Colon (tissue), 2 donors: Measurements from ENCODE around the gene IL1RN.

Source experiments
- FAIRE-seq: peaks from 2 replicates; lab custom pipeline; 2012; peaks lifted over from hg19 to GRCh38; lab: Jason Lieb, UNC
- donor health status: control.
- donor health status: control.

The IL1RN gene

GRCh38 chr2:113104054-113104611 is 23.3 kb upstream of the IL1RN start:
- FAIRE-seq = no peak

GRCh38 chr2:113105047-113105785 is 22.2 kb upstream of the IL1RN start:
- FAIRE-seq = no peak

DNA sequence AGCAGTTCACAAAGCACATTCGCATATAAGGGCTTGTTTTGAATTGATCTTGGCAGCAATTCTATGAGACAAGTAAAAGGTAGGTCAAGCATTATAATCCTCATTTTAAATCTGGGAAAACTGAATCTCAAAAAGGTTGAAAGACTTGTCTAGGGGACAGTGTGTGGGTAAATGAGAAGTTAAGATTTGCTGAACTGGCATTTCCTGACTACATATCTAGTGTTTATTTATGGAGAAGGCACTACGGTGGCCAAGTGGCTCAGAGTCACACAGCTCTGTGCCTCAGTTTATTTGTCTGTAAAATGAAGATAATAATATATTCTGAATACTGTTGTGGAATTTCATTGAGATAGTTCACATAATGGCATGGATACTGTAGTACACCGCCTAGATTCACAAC is 16.3 kb upstream of the IL1RN start:
- FAIRE-seq = no peak

DNA sequence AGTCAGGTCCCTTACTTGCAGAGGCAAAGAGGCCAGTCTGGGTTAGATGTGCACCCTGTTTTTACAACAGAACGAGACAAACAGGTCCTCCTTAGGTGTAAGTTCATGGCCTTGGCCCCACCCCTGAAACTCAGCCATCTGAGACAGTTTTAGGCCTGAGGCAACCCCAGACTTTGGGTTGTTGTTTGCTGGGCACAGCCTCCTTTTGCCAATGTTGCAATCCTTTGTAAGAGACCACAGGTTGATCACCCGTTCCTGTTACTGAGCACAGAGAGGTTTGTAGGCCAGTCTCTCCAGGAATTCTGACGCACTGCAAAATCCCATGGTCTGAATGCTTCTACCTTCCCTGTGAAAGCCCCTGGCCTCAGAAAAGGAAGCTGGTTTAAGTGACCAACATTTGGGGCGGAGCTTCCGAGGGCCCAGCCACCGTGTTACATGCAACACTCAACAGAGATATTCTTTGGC is 15.5 kb upstream of the IL1RN start:
- FAIRE-seq = no peak

DNA sequence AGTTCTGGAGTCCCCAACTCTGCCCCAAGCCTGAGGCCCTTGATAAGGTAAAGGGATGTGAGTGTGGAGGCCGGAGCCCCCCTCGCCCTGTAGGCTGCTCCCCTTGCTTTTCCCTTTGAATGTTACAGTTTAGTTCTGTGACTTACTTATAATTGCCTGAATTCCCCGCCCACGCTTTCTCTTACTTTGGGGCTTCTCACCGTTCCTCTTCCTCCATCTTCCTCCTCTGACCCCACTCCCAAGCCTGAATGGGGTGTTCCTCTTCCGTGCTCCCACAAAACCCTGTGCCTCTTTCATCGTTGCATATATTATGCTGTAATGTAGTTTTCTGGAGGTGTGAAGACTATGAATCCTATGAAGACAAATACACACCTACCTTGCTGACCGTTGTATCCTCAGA is 15.0 kb upstream of the IL1RN start:
- FAIRE-seq = no peak

GRCh38 chr2:113112871-113113270 is 14.5 kb upstream of the IL1RN start:
- FAIRE-seq = no peak

DNA sequence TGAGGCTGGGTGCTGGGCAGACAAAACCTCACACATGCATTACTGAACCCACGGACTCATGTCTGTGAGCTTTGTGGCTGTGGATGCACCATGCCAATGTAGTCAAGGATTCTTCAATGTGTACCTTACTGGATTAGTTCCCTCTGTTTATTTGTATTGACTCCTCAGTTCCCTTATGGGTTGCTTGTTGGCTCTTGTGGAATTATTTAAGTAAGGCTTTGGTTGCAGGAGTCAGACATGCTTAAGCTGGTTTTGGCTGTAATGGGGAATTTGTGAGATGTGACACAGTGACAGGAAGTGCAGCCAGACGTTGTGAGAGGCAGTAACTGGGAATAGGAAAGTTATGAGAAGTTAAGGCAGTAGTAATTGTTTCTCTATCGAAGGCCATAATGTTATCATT is 13.6 kb upstream of the IL1RN start:
- no peak for FAIRE-seq

- FAIRE-seq = no peak
Measured at GRCh38 chr2:113114224-113114945, 13.0 kb upstream of the IL1RN start.

DNA sequence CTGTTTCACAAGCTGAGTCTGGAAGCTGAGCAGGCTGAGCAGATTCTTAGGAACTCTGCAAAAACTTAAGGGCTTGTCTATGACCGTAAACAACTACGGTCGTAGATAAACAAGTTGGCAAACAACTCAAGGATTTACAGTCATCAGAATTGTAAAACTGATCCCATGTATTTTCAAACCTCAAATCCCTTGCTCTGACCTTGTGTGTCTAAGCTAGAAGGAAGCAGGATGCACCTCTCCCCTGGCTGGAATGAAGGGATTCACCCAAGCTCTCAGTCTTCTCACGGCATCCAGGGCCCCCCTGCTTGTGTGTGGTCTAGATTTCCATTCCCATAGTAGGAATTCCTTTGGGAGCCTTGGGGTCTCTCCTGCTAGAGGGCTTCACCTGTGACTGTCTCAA is 12.4 kb upstream of the IL1RN start:
- FAIRE-seq = no peak

DNA sequence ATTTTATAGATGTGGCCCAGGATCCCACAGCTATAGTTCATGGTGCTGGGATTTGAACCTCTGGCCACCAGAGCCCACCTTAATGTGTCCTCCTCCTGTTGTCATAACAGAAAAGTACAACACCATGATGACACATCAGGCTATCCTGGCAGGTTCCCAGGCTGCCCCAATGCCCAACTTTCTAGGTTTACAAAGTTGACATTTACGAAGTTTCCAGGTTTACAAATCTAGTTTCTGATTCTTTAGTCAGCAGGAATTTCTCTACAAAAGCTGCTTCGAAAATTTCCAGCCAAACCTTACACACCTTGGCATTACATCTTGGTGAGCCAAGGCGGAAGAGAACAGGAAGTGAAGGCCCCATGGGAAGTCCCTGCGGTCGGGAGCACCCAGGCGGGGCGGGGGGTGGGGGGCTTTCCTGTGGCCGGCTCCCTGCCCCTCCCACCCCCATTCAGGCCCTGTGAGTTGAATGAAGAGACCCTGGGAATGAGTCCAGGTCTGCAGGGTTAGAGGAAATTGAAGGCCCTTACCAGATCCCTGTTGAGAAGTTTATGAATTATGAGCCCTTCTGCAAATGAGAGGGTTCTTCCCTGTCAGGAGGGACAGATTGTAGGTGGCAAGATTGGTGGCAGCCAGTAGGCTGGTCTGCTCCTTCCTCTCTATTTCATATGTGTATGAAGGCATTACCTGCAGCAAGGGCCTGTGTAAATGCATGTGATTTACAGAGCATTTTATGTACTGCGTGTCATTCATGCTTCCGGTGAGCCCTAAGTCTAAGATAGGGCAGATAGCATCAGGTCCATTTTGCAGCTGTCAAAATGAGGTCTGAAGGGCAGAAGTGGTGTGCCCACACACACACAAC is 11.1 kb upstream of the IL1RN start:
- no peak for FAIRE-seq

GRCh38 chr2:113117541-113118262 is 9.7 kb upstream of the IL1RN start:
- no peak for FAIRE-seq

- no peak for FAIRE-seq
Measured at GRCh38 chr2:113118263-113118657, 9.1 kb upstream of the IL1RN start.

GRCh38 chr2:113119111-113119510 is 8.3 kb upstream of the IL1RN start:
- FAIRE-seq = no peak

DNA sequence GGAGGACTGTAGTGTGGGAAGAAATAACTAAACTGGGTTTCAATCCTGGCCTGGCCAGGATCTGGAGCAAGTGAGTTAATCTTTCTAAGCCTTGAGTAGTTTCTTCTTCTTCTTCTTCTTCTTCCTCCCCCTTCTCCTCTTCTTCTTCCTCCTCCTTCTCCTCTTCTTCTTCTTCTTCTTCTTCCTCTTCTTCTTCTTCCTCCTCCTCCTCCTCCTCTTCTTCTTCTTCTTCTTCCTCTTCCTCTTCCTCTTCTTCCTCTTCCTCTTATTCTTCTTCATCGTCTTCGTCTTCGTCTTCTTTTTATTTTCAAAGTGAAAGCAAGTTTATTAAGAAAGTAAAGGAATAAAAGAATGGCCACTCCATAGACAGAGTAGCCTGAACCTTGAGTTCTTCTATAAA is 6.5 kb upstream of the IL1RN start:
- no peak for FAIRE-seq

DNA sequence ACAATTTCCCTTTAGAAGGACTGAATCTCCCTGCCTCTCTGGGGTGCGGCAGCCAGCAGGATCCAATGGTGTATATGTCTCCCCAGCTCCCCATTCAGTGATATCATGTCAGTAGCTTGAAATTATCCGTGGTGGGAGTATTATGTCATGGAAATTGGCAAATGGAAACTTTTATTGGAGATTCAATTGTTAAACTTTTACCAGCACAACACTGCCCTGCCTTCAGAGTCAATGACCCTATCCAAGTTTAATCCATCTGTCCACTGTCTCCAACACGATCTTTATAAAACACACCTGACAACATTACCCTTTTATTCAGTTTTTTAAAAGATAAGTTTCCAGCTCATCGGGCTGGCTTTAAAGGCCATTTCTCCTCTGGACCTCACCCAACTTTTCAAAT is 5.0 kb upstream of the IL1RN start:
- no peak for FAIRE-seq

DNA sequence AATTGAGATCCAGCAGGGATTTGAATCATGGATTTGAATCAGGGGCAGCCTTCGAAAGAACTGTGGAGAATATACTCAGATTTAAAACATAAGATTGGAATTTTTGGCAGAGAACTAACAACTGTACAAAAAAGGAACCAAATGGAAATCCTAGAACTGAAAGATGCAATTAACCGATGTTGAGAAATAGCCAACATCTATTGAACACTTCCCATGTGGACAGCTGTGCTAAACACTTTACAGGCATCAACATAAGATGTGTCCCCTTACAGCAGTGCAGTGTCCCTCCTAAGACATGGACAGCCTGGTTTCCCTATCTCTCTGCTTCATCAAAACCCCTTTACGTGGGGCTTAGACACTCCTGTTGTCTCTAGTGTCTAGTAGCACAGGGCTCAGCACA is 3.7 kb upstream of the IL1RN start:
- FAIRE-seq = no peak

DNA sequence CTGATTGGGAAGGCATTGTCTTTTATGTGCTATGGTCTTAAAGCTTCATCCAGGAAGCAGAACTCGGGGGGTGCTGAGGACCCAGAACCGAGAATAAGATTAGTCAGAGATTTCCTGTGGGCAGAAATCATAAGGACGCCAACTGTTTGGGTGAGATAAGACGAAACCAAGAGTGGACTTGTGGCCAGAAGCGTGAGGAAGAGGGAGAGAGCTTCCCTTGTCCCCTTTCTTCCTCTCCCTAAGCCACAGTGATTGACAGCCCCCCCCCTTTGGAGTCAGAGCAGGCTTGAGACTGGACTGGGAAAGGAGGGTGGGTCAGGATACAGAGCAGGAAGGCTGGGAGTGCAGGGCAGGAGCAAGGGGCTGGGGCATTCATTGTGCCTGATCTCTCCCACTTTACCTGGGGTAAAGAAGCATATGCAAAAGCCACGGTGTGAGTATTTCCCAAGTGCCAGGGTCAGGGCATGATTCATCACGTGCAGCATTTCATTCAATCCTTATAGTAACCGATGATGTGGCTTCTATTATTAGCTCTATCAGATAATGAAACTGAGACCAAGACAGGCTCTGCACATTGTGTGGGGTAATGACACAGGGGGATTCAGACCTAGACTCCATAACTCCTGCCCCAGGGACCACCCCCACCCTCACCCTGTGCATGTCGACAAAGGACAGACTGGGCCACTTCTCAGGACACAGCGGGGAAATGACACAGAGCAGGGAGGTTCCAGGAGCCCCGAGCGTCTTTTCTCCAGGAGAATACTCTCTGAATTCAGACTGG is 3.0 kb upstream of the IL1RN start:
- FAIRE-seq = no peak

- no peak for FAIRE-seq
Measured at GRCh38 chr2:113124984-113125855, 2.2 kb upstream of the IL1RN start.

DNA sequence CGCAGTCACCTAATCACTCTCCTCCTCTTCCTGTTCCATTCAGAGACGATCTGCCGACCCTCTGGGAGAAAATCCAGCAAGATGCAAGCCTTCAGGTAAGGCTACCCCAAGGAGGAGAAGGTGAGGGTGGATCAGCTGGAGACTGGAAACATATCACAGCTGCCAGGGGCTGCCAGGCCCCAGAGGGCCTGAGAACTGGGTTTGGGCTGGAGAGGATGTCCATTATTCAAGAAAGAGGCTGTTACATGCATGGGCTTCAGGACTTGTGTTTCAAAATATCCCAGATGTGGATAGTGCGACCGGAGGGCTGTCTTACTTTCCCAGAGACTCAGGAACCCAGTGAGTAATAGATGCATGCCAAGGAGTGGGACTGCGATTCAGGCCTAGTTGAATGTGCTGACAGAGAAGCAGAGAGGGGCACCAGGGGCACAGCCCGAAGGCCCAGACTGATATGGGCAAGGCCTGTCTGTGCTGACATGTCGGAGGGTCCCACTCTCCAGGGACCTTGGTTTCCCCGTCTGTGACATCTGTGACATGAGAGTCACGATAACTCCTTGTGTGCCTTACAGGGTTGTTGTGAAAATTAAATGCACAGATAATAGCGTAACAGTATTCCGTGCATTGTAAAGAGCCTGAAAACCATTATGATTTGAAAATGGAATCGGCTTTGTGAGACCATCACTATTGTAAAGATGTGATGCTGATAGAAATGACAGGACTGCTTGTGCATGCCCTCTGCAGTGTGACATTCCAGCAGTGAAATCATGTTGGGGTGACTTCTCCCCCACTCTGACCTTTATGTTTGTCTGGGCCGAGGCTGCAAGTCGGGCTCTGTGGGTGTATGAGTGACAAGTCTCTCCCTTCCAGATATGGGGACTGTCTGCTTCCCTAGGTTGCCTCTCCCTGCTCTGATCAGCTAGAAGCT is 510 bp downstream of the IL1RN start:
- FAIRE-seq = no peak
